Medulla oblongata (tissue), 1 donor: Measurements from ENCODE around the gene KLHDC4.

Experiments used
- DNase-seq: peaks from one replicate; pipeline ENCODE4 v3.0.0-alpha.2; 2015; ENCODE audit errors: extremely low spot score

Gene KLHDC4

GRCh38 chr16:87658564-87659225 lies 107.1 kb downstream of the KLHDC4 start:
- DNase-seq = no peak
